ENCODE data around the gene SDF2.

SDF2 gene

GRCh38 chr17:28622186-28622585 is 39.5 kb downstream of the SDF2 start:
- no peak overlapping the region for H4K8ac ChIP-seq (ENCODE audit: low read depth, low read length)
- H3K9ac ChIP-seq (ENCODE audit: low read length) = no peak overlapping the region
- no peak overlapping the region for H3K18ac ChIP-seq (ENCODE audit: low read length)
- H3K4me3 ChIP-seq (ENCODE audit: low read depth, low read length) = no peak overlapping the region
- H2BK12ac ChIP-seq (ENCODE audit: low read length) = no peak overlapping the region
- no peak overlapping the region for H3K23ac ChIP-seq (ENCODE audit: low read length)
- H3K9me3 ChIP-seq (ENCODE audit: insufficient read depth, low read depth, low read length) = no peaks in the 10 kb centered on the region
- H4K91ac ChIP-seq (ENCODE audit: low read depth, low read length) = no peak overlapping the region
- H3K4me2 ChIP-seq (ENCODE audit: low read length) = no peak overlapping the region
- H3K4me1 ChIP-seq (ENCODE audit: control insufficient read depth in 1 of 2, insufficient read depth in 2 of 2, low read length in 2 of 2) = no peaks in the 10 kb centered on the region
- H3K27me3 ChIP-seq (ENCODE audit: insufficient read depth, low read length) = no peaks in the 10 kb centered on the region
- H2AK5ac ChIP-seq (ENCODE audit: low read length) = no peak overlapping the region
- H3K79me2 ChIP-seq (ENCODE audit: control insufficient read depth, insufficient read depth, low read length, poor library complexity) = no peaks in the 10 kb centered on the region
- no peak overlapping the region for H2BK120ac ChIP-seq (ENCODE audit: insufficient read depth, low read length, poor library complexity)
- WGBS (ENCODE audit: extremely low coverage, insufficient coverage, insufficient read length) = no CpG with 5 or more reads among the region's 3 CpGs
- H4K12ac ChIP-seq (ENCODE audit: low read depth, low read length) = no peak overlapping the region
- no peak overlapping the region for H2BK5ac ChIP-seq (ENCODE audit: low read depth, low read length, poor library complexity)
- H3K4ac ChIP-seq (ENCODE audit: low read depth, low read length) = no peak overlapping the region
- no peak overlapping the region for H3K27ac ChIP-seq (ENCODE audit: low read depth, low read length)
- H3K79me1 ChIP-seq (ENCODE audit: low read length) = no peaks in the 10 kb centered on the region
- peaks cover 35 to 65% of the 10 kb centered on the region in 2 experiments for H3K36me3 ChIP-seq (ENCODE audit: control insufficient read depth in 1 of 2, insufficient read depth in 2 of 2, low read length in 2 of 2)
- H3K14ac ChIP-seq (ENCODE audit: low read length) = no peak overlapping the region
- no peak overlapping the region for H2AFZ ChIP-seq (ENCODE audit: insufficient read depth, low read length, poor library complexity)
- DNase-seq = no peak

- Histone ChIP-seq H3K4me2 (ENCODE audit: low read length) (no peak overlapping the region), H3K27ac (ENCODE audit: low read depth, low read length) (no peak overlapping the region), H2BK120ac (ENCODE audit: insufficient read depth, low read length, poor library complexity) (no peak overlapping the region), H4K91ac (ENCODE audit: low read depth, low read length) (no peak overlapping the region), H2AFZ (ENCODE audit: insufficient read depth, low read length, poor library complexity) (no peak overlapping the region), H3K79me2 (ENCODE audit: control insufficient read depth, insufficient read depth, low read length, poor library complexity) (no peaks in the 10 kb centered on the region), H3K18ac (ENCODE audit: low read length) (no peak overlapping the region), H3K4me1 (ENCODE audit: control insufficient read depth in 1 of 2, insufficient read depth in 2 of 2, low read length in 2 of 2) (no peaks in the 10 kb centered on the region), H2BK12ac (ENCODE audit: low read length) (no peak overlapping the region), H3K4ac (ENCODE audit: low read depth, low read length) (no peak overlapping the region), H3K23ac (ENCODE audit: low read length) (no peak overlapping the region), H4K8ac (ENCODE audit: low read depth, low read length) (no peak overlapping the region), H2BK5ac (ENCODE audit: low read depth, low read length, poor library complexity) (no peak overlapping the region), H4K12ac (ENCODE audit: low read depth, low read length) (no peak overlapping the region), H3K27me3 (ENCODE audit: insufficient read depth, low read length) (no peaks in the 10 kb centered on the region), H3K4me3 (ENCODE audit: low read depth, low read length) (no peak overlapping the region), H3K9ac (ENCODE audit: low read length) (no peak overlapping the region), H3K79me1 (ENCODE audit: low read length) (no peaks in the 10 kb centered on the region), H3K36me3 (ENCODE audit: control insufficient read depth in 1 of 2, insufficient read depth in 2 of 2, low read length in 2 of 2) (peaks cover 42 to 79% of the 10 kb centered on the region in 2 experiments), H3K9me3 (ENCODE audit: insufficient read depth, low read depth, low read length) (no peaks in the 10 kb centered on the region), H3K14ac (ENCODE audit: low read length) (no peak overlapping the region), H2AK5ac (ENCODE audit: low read length) (no peak overlapping the region)
- no CpG with 5 or more reads among the region's 2 CpGs for WGBS (ENCODE audit: extremely low coverage, insufficient coverage, insufficient read length)
- no peak for DNase-seq
Observed at GRCh38 chr17:28620010-28620409, 41.7 kb downstream of the SDF2 start.

- Histone ChIP-seq H2BK12ac (ENCODE audit: low read length) (no peak overlapping the region), H3K4me1 (ENCODE audit: control insufficient read depth in 1 of 2, insufficient read depth in 2 of 2, low read length in 2 of 2) (no peaks in the 10 kb centered on the region), H4K12ac (ENCODE audit: low read depth, low read length) (no peak overlapping the region), H3K27ac (ENCODE audit: low read depth, low read length) (no peak overlapping the region), H3K27me3 (ENCODE audit: insufficient read depth, low read length) (no peaks in the 10 kb centered on the region), H3K79me1 (ENCODE audit: low read length) (no peaks in the 10 kb centered on the region), H3K18ac (ENCODE audit: low read length) (no peak overlapping the region), H4K8ac (ENCODE audit: low read depth, low read length) (no peak overlapping the region), H2BK120ac (ENCODE audit: insufficient read depth, low read length, poor library complexity) (no peak overlapping the region), H2AFZ (ENCODE audit: insufficient read depth, low read length, poor library complexity) (no peak overlapping the region), H3K79me2 (ENCODE audit: control insufficient read depth, insufficient read depth, low read length, poor library complexity) (no peaks in the 10 kb centered on the region), H3K36me3 (ENCODE audit: control insufficient read depth in 1 of 2, insufficient read depth in 2 of 2, low read length in 2 of 2) (peaks cover 50 to 79% of the 10 kb centered on the region in 2 experiments), H4K91ac (ENCODE audit: low read depth, low read length) (no peak overlapping the region), H3K9ac (ENCODE audit: low read length) (no peak overlapping the region), H3K4me3 (ENCODE audit: low read depth, low read length) (no peak overlapping the region), H2AK5ac (ENCODE audit: low read length) (no peak overlapping the region), H3K4me2 (ENCODE audit: low read length) (no peak overlapping the region), H3K14ac (ENCODE audit: low read length) (no peak overlapping the region), H3K23ac (ENCODE audit: low read length) (no peak overlapping the region), H2BK5ac (ENCODE audit: low read depth, low read length, poor library complexity) (no peak overlapping the region), H3K9me3 (ENCODE audit: insufficient read depth, low read depth, low read length) (no peaks in the 10 kb centered on the region), H3K4ac (ENCODE audit: low read depth, low read length) (no peak overlapping the region)
- no CpG with 5 or more reads among the region's 3 CpGs for WGBS (ENCODE audit: extremely low coverage, insufficient coverage, insufficient read length)
- no peak for DNase-seq
Observed at GRCh38 chr17:28618464-28618863, 43.2 kb downstream of the SDF2 start.

- Histone ChIP-seq H3K4ac (ENCODE audit: low read depth, low read length) (no peak overlapping the region), H3K36me3 (ENCODE audit: control insufficient read depth in 1 of 2, insufficient read depth in 2 of 2, low read length in 2 of 2) (peaks cover 55 to 76% of the 10 kb centered on the region in 2 experiments), H2BK5ac (ENCODE audit: low read depth, low read length, poor library complexity) (no peak overlapping the region), H3K9ac (ENCODE audit: low read length) (no peak overlapping the region), H2BK120ac (ENCODE audit: insufficient read depth, low read length, poor library complexity) (no peak overlapping the region), H2BK12ac (ENCODE audit: low read length) (no peak overlapping the region), H3K9me3 (ENCODE audit: insufficient read depth, low read depth, low read length) (no peaks in the 10 kb centered on the region), H3K4me2 (ENCODE audit: low read length) (no peak overlapping the region), H3K27me3 (ENCODE audit: insufficient read depth, low read length) (no peaks in the 10 kb centered on the region), H3K4me1 (ENCODE audit: control insufficient read depth in 1 of 2, insufficient read depth in 2 of 2, low read length in 2 of 2) (no peaks in the 10 kb centered on the region), H4K12ac (ENCODE audit: low read depth, low read length) (no peak overlapping the region), H3K27ac (ENCODE audit: low read depth, low read length) (no peak overlapping the region), H4K91ac (ENCODE audit: low read depth, low read length) (no peak overlapping the region), H3K4me3 (ENCODE audit: low read depth, low read length) (no peak overlapping the region), H2AFZ (ENCODE audit: insufficient read depth, low read length, poor library complexity) (no peak overlapping the region), H3K18ac (ENCODE audit: low read length) (no peak overlapping the region), H3K23ac (ENCODE audit: low read length) (no peak overlapping the region), H3K14ac (ENCODE audit: low read length) (no peak overlapping the region), H3K79me2 (ENCODE audit: control insufficient read depth, insufficient read depth, low read length, poor library complexity) (no peaks in the 10 kb centered on the region), H2AK5ac (ENCODE audit: low read length) (no peak overlapping the region), H4K8ac (ENCODE audit: low read depth, low read length) (no peak overlapping the region), H3K79me1 (ENCODE audit: low read length) (no peaks in the 10 kb centered on the region)
- no peak for DNase-seq
- no CpG with 5 or more reads among the region's 7 CpGs for WGBS (ENCODE audit: extremely low coverage, insufficient coverage, insufficient read length)
Observed at GRCh38 chr17:28616281-28616680, 45.4 kb downstream of the SDF2 start.
